OCI-LY7 (cell line): Measurements from ENCODE around the gene LRRC4C. TPM values are rescaled to one million over a fixed set of nuclear protein-coding genes. Genes with fewer than 3 reads are reported as not detected.

Experiments
- BruUV-seq: library from RNA; stranded (reverse); fragments of 400-500 nt; replicated peaks from 2 replicates; lab custom pipeline; 2021; lab: Mats Ljungman, UMichigan
- CTCF ChIA-PET: fragments of 300-600 bp; sonication (Branson Sonifier 250); formaldehyde crosslinking; loops from one replicate; lab custom pipeline; 2022; ENCODE audit warnings: antibody characterized with exemption; ENCODE audit not compliant: unreplicated experiment; lab: Charles Lee
- POLR2A ChIA-PET: fragments of 300-600 bp; sonication (Branson Sonifier 250); formaldehyde crosslinking; loops from one replicate; lab custom pipeline; 2022; ENCODE audit warnings: antibody characterized with exemption; lab: Charles Lee
- DNase-seq: peaks from one replicate; pipeline ENCODE4 v3.0.0-alpha.2; 2015; ENCODE audit warnings: low spot score
- H2AFZ ChIP-seq: fragments of 200-600 bp; sonication (generic), shearing (Covaris generic); 2 replicates; pipeline ENCODE4 v1.6.1; 2014; ENCODE audit warnings: mild to moderate bottlenecking, antibody characterized with exemption, low read length, moderate library complexity
- H3K27ac ChIP-seq: fragments of 200-600 bp; sonication (generic); 2 replicates; pipeline ENCODE4 v1.5.1; 2014; ENCODE audit warnings: mixed run types, low read depth, mild to moderate bottlenecking, moderate library complexity, low read length, inconsistent platforms; ENCODE audit not compliant: poor library complexity, severe bottlenecking
- H3K36me3 ChIP-seq: fragments of 200-600 bp; sonication (generic); 2 replicates; pipeline ENCODE4 v1.6.1; 2014; ENCODE audit warnings: mild to moderate bottlenecking, antibody characterized with exemption, low read length, moderate library complexity, mixed read lengths; ENCODE audit not compliant: insufficient read depth
- H3K4me1 ChIP-seq: fragments of 200-600 bp; sonication (generic); 2 replicates; pipeline ENCODE4 v1.5.1; 2014; ENCODE audit warnings: mild to moderate bottlenecking, low read length; ENCODE audit not compliant: insufficient read depth, poor library complexity, severe bottlenecking
- H3K4me2 ChIP-seq: fragments of 200-600 bp; sonication (generic); 2 replicates; pipeline ENCODE4 v1.6.1; 2014; ENCODE audit warnings: mild to moderate bottlenecking, low read length
- H3K4me3 ChIP-seq: fragments of 200-600 bp; sonication (generic); 2 replicates; pipeline ENCODE4 v1.5.1; 2014; ENCODE audit warnings: mild to moderate bottlenecking, low read depth, low read length; ENCODE audit not compliant: poor library complexity, severe bottlenecking
- H3K79me2 ChIP-seq: fragments of 200-600 bp; sonication (generic); 2 replicates; pipeline ENCODE4 v1.6.1; 2016; ENCODE audit warnings: low read depth, mild to moderate bottlenecking, low read length, moderate library complexity, mixed read lengths; ENCODE audit not compliant: insufficient read depth
- H3K9me2 ChIP-seq: fragments of 200-600 bp; sonication (generic); 2 replicates; pipeline ENCODE4 v1.6.1; 2016; ENCODE audit warnings: mild to moderate bottlenecking, low read length, mixed read lengths; ENCODE audit not compliant: insufficient read depth
- H3K9me3 ChIP-seq: fragments of 200-600 bp; sonication (generic); 2 replicates; pipeline ENCODE4 v1.6.1; 2014; ENCODE audit warnings: mild to moderate bottlenecking, mixed run types, low read length, mixed read lengths
- H4K20me1 ChIP-seq: fragments of 200-600 bp; sonication (generic); 2 replicates; pipeline ENCODE4 v1.6.1; 2014; ENCODE audit warnings: mild to moderate bottlenecking, antibody characterized with exemption, low read length, moderate library complexity, mixed read lengths; ENCODE audit not compliant: insufficient read depth
- CTCF ChIP-seq: fragments of 200-600 bp; sonication (generic); conservative IDR thresholded peaks from 2 replicates; pipeline ENCODE4 v1.5.1; 2014; ENCODE audit warnings: mild to moderate bottlenecking, antibody characterized with exemption, low read length, moderate library complexity, mixed read lengths
- EZH2phosphoT487 ChIP-seq: fragments of 200-600 bp; sonication (generic); IDR thresholded peaks from 2 replicates; pipeline ENCODE4 v1.6.1; 2018; ENCODE audit warnings: low read depth, borderline replicate concordance, mild to moderate bottlenecking, mixed run types, antibody characterized with exemption, low read length, moderate library complexity, mixed read lengths
- intact Hi-C: fragments of 100-400 bp; cut with micrococcal nuclease; formaldehyde crosslinking; loops from one replicate; pipeline ENCODE4 v1.10.0; 2022; ENCODE audit not compliant: unreplicated experiment
- total RNA-seq, 2 experiments: library from RNA; depleted of rRNA in 1 of 2; stranded (reverse); fragments of >200 nt in 1 of 2; shearing (Covaris generic) in 1 of 2; gene quantifications; 2 replicates each; pipeline ENCODE4 v1.2.3, GENCODE V29; 2014 to 2022

Gene LRRC4C
- total RNA-seq, 2 experiments from 2014 or later: not detected

DNA sequence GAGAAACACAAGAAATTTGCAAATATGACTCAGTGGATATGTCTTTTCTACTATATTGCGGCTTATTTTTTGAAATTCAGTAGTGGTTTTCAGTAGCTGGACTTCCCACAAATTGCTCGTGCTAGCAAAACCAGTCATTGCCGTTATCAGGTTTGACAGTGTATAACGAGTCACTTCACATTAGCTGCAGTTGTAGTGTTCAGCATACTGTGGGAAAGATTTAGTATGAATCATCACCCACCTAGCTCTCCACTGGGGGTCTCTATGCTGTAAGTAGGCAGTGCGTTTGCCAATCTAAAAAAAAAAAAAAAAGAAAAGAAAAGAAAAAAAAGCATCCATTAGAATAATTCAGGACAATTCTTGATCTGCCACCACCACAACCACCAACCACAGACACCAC is 1318.9 kb downstream of the LRRC4C start:
- no peaks in the 10 kb centered on the region for H3K79me2 ChIP-seq
- H3K9me3 ChIP-seq: no peaks in the 10 kb centered on the region
- H3K36me3 ChIP-seq: no peaks in the 10 kb centered on the region
- no peak overlapping the region for H3K4me3 ChIP-seq
- no peaks in the 10 kb centered on the region for H3K9me2 ChIP-seq
- CTCF ChIA-PET: no interaction called here
- POLR2A ChIA-PET: no interaction called here
- DNase-seq: no peak
- TF ChIP-seq CTCF (no peak), EZH2phosphoT487 (no peak)
- BruUV-seq: no TSS peak
- H3K4me1 ChIP-seq: no peaks in the 10 kb centered on the region
- no peak overlapping the region for H3K4me2 ChIP-seq
- intact Hi-C loops: no loop called here
- H3K27ac ChIP-seq: no peak overlapping the region
- H2AFZ ChIP-seq: no peak overlapping the region
- H4K20me1 ChIP-seq: no peaks in the 10 kb centered on the region

DNA sequence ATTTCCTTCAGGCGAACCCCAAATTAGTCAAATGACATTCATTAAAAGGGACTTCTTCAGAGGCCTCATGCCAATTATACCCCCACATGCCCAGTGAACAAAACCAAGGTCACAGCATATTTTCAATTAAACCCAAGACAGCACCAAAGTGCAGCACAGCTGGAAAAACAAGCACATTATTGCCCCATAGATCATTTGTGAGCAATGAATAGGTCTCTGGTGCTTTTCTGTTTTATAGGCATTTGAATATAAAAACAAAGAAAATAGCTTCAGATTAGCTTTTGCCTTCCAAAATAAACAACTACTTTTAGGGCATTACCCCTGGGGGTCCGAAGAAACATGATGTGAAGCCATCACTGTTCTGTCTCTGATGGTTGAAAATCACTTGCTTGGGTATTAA is 1319.9 kb downstream of the LRRC4C start:
- DNase-seq: no peak
- POLR2A ChIA-PET: no interaction called here
- Histone ChIP-seq H3K36me3 (no peaks in the 10 kb centered on the region), H3K27ac (no peak overlapping the region), H3K79me2 (no peaks in the 10 kb centered on the region), H2AFZ (no peak overlapping the region), H4K20me1 (no peaks in the 10 kb centered on the region), H3K4me2 (no peak overlapping the region), H3K4me1 (no peaks in the 10 kb centered on the region), H3K4me3 (no peak overlapping the region), H3K9me2 (no peaks in the 10 kb centered on the region), H3K9me3 (no peaks in the 10 kb centered on the region)
- no TSS peak for BruUV-seq
- no peak for TF ChIP-seq EZH2phosphoT487
- TF ChIP-seq CTCF: no peak
- intact Hi-C loops: no loop called here
- CTCF ChIA-PET: no interaction called here

- ChIA-PET POLR2A (interaction anchor here (0.6 kb wide), 1 partner anchor 471 kb away, joined by 3 read pairs; no protein-coding TSS in a partner anchor), CTCF (no interaction called here)
- Histone ChIP-seq H3K9me3 (no peaks in the 10 kb centered on the region), H3K36me3 (no peaks in the 10 kb centered on the region), H3K4me1 (no peaks in the 10 kb centered on the region), H3K79me2 (no peaks in the 10 kb centered on the region), H3K4me2 (no peak overlapping the region), H4K20me1 (no peaks in the 10 kb centered on the region), H2AFZ (no peak overlapping the region), H3K9me2 (no peaks in the 10 kb centered on the region), H3K27ac (no peak overlapping the region), H3K4me3 (no peak overlapping the region)
- DNase-seq: no peak
- intact Hi-C loops: no loop called here
- TF ChIP-seq EZH2phosphoT487 (no peak), CTCF (no peak)
- BruUV-seq: no TSS peak
Observed at GRCh38 chr11:40139066-40139465, 1320.4 kb downstream of the LRRC4C start.
